Lung (tissue), 12 donors: ENCODE results near the gene CNTNAP4. TPM values are rescaled to one million over a fixed set of nuclear protein-coding genes. Genes with fewer than 3 reads are reported as not detected.

ENCODE experiments used
- ATAC-seq: fragments of 200-7000 bp; cut with Tn5 transposase; one replicate; pipeline ENCODE4 v1.9.1; 2020; ENCODE audit warnings: moderate number of reproducible peaks; ENCODE audit not compliant: insufficient read depth, low FRiP score
- DNase-seq, 3 donors: peaks; one replicate each; pipeline ENCODE4 v3.0.0-alpha.2; 2013 to 2017
- H3K27ac ChIP-seq, 2 donors: one replicate each; pipeline ENCODE4 v1.5.1; 2013; ENCODE audit warnings: mild to moderate bottlenecking in 2 of 2, moderate library complexity in 2 of 2, control low read depth in 1 of 2, inconsistent platforms in 1 of 2, low read depth in 1 of 2, low read length in 1 of 2
- H3K27me3 ChIP-seq, 3 donors: one replicate each; pipeline ENCODE4 v1.5.1; 2013; ENCODE audit warnings: low read length in 2 of 3; ENCODE audit not compliant: control insufficient read depth in 3 of 3, insufficient read depth in 3 of 3
- H3K36me3 ChIP-seq, 4 donors: one replicate each; pipeline ENCODE4 v1.5.1; 2013; ENCODE audit warnings: low read length in 4 of 4, mild to moderate bottlenecking in 1 of 4, moderate library complexity in 1 of 4; ENCODE audit not compliant: control insufficient read depth in 4 of 4, insufficient read depth in 4 of 4
- H3K4me1 ChIP-seq, 5 donors: one replicate each; pipeline ENCODE4 v1.5.1; 2013; ENCODE audit warnings: low read length in 5 of 5, mild to moderate bottlenecking in 2 of 5, moderate library complexity in 1 of 5; ENCODE audit not compliant: control insufficient read depth in 5 of 5, insufficient read depth in 5 of 5
- H3K4me3 ChIP-seq: one replicate; pipeline ENCODE4 v1.5.1; 2013; ENCODE audit warnings: mild to moderate bottlenecking, control low read depth, moderate library complexity
- H3K9ac ChIP-seq, 2 donors: one replicate each; pipeline ENCODE4 v1.5.1; 2013; ENCODE audit warnings: low read length in 2 of 2, control low read depth in 1 of 2; ENCODE audit not compliant: insufficient read depth in 1 of 2
- H3K9me3 ChIP-seq, 4 donors: one replicate each; pipeline ENCODE4 v1.5.1; 2013; ENCODE audit warnings: low read length in 3 of 4, mild to moderate bottlenecking in 1 of 4, moderate library complexity in 1 of 4; ENCODE audit not compliant: control insufficient read depth in 4 of 4, insufficient read depth in 3 of 4
- WGBS, 2 donors: extraction: QIAGEN DNeasy Blood & Tissue Kit; methylation state at CpG; one replicate each; pipeline ENCODE4 v1.1.7; 2013; 5-methylcytosine and 5-hydroxymethylcytosine counted together
- polyA plus RNA-seq, 2 donors: library from polyadenylated mRNA; stranded (reverse); fragments of 200-250 nt; gene quantifications; one replicate each; pipeline ENCODE4 v1.2.1, GENCODE V29; 2013
- total RNA-seq, 2 donors: library from RNA; depleted of rRNA in 1 of 2; stranded (reverse); fragments of >200 nt in 1 of 2; gene quantifications; one replicate each; pipeline ENCODE4 v1.2.1, GENCODE V29; 2014 to 2021
- TF ChIP-seq, protein P1 (sequence below): IDR thresholded peaks from 2 replicates; pipeline ENCODE4 v1.5.1; 2012; ENCODE audit warnings: mild to moderate bottlenecking; ENCODE audit errors: control extremely low read depth, extremely low read depth
- donor health status: control.
- donor health status: control.
- donor health status: Bipolar disorder and iron deficiency.
- donor health status: healthy.
- donor health status: DM: yes; HTN: yes; CAD: no.

CNTNAP4 gene
- total and polyA plus RNA-seq, 4 donors, result 0.71 TPM; not detected in 3

DNA sequence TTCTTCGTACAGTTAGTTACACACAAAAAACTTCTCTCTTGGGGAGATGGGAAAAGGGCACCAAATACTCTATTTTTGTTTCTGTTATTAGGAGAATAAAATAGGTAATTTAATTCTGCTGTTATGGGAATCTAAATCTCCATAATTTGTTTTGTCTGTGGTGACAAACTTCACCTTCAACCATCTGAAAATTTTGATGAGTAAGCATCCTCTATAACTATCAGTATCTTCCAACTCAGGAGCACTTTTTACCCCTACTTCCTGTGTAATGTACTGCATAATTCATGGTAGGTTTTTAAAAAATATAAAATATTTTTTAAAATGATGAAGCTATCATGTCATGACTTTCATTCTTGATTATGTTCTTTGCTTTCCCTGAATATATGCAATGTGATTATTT lies 33.6 kb upstream of the CNTNAP4 start:
- no peaks in the 10 kb centered on the region for H3K27me3 ChIP-seq
- 90 to 92% methylated on average over 1 of the region's 1 CpG for WGBS, 2 donors
- H3K9me3 ChIP-seq, result no peaks in the 10 kb centered on the region
- ATAC-seq, result no peak
- no peak for DNase-seq
- no peaks in the 10 kb centered on the region for H3K36me3 ChIP-seq
- no peaks in the 10 kb centered on the region for H3K4me1 ChIP-seq
- TF ChIP-seq, protein P1, sequence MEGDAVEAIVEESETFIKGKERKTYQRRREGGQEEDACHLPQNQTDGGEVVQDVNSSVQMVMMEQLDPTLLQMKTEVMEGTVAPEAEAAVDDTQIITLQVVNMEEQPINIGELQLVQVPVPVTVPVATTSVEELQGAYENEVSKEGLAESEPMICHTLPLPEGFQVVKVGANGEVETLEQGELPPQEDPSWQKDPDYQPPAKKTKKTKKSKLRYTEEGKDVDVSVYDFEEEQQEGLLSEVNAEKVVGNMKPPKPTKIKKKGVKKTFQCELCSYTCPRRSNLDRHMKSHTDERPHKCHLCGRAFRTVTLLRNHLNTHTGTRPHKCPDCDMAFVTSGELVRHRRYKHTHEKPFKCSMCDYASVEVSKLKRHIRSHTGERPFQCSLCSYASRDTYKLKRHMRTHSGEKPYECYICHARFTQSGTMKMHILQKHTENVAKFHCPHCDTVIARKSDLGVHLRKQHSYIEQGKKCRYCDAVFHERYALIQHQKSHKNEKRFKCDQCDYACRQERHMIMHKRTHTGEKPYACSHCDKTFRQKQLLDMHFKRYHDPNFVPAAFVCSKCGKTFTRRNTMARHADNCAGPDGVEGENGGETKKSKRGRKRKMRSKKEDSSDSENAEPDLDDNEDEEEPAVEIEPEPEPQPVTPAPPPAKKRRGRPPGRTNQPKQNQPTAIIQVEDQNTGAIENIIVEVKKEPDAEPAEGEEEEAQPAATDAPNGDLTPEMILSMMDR, result no peak
- no peak overlapping the region for H3K4me3 ChIP-seq
- H3K9ac ChIP-seq, result no peak overlapping the region
- no peak overlapping the region for H3K27ac ChIP-seq

DNA sequence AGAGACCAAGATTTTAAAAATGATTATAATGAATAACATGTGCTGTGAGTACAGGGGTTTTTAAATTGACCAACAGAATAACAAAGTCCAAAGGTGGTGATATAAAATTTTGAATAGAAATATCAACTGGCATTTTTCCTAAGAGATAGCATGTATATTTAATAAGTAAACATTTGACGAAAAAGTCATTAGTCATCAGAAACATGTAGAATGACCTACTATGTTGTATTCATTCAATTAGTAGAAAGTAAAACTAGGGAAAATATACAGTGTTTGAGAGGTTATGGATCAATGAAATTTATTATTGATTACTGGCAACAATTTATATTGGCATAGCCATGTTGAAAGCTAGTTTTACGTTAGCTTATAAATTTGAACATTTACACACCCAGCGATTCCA lies 30.6 kb upstream of the CNTNAP4 start:
- TF ChIP-seq, protein P1, result no peak
- no peak overlapping the region for H3K9ac ChIP-seq
- no peaks in the 10 kb centered on the region for H3K9me3 ChIP-seq
- no peaks in the 10 kb centered on the region for H3K36me3 ChIP-seq
- DNase-seq, result no peak
- 73 to 87% methylated on average over 3 of the region's 3 CpGs for WGBS, 2 donors
- no peaks in the 10 kb centered on the region for H3K27me3 ChIP-seq
- ATAC-seq, result no peak
- H3K27ac ChIP-seq, result no peak overlapping the region
- no peaks in the 10 kb centered on the region for H3K4me1 ChIP-seq
- H3K4me3 ChIP-seq, result no peak overlapping the region

- Histone ChIP-seq H3K9ac (no peak overlapping the region), H3K4me3 (no peak overlapping the region), H3K27me3 (no peaks in the 10 kb centered on the region), H3K4me1 (no peaks in the 10 kb centered on the region), H3K9me3 (no peaks in the 10 kb centered on the region), H3K36me3 (no peaks in the 10 kb centered on the region), H3K27ac (no peak overlapping the region)
- TF ChIP-seq, protein P1, result no peak
- ATAC-seq (no peak), DNase-seq (no peak)
- WGBS, 2 donors, result 9 to 27% methylated on average over 2 of the region's 2 CpGs
These were observed 11.7 kb upstream of the CNTNAP4 start for GRCh38 chr16:76265434-76266045.

DNA sequence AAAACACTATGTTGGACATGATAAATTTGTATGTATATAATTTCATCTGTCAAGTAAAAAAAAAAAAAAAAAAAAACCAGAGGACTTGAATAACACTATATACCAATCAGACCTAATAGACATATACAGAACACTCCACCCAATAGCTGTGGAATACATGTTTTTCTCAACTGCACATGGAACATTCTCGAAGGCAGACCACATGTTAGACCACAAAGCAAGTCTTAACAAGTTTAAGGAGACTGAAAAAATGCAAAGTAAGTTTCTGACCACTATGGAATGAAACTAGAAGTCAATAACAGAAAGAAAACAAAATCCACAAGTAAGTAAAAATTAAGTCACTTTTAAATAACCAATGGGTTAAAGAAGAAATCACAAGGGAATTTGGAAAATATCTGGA lies 8.4 kb upstream of the CNTNAP4 start:
- 74% methylated on average over 1 of the region's 1 CpG for WGBS, 2 donors

More for the DNA sequence above, 8.4 kb upstream of the CNTNAP4 start:
- H3K9ac ChIP-seq, result no peak overlapping the region
- DNase-seq (no peak), ATAC-seq (no peak)
- TF ChIP-seq, protein P1, result no peak
- no peak overlapping the region for H3K27ac ChIP-seq
- no peak overlapping the region for H3K4me3 ChIP-seq
- H3K9me3 ChIP-seq, result no peaks in the 10 kb centered on the region
- no peaks in the 10 kb centered on the region for H3K36me3 ChIP-seq
- H3K27me3 ChIP-seq, result no peaks in the 10 kb centered on the region
- H3K4me1 ChIP-seq, result no peaks in the 10 kb centered on the region
